Muscle of leg (tissue), 11 donors: ENCODE measurements around the gene LIMA1. TPM values are rescaled to one million over a fixed set of nuclear protein-coding genes. Genes with fewer than 3 reads are reported as not detected.
"Not testable (repeated sequence)": the region's sequence is repeated elsewhere in the genome, so short reads cannot be mapped to it uniquely, and the experiment has no call there.

Experiments
- DNase-seq: peaks from one replicate; pipeline ENCODE4 v3.0.0; 2013
- H3K27ac ChIP-seq: one replicate; pipeline ENCODE4 v1.5.1; 2013; ENCODE audit warnings: mild to moderate bottlenecking, low read length, control low read depth
- H3K27me3 ChIP-seq: one replicate; pipeline ENCODE4 v1.6.1; 2013; ENCODE audit warnings: low read length; ENCODE audit not compliant: control insufficient read depth, insufficient read depth
- H3K36me3 ChIP-seq: one replicate; pipeline ENCODE4 v1.6.1; 2013; ENCODE audit warnings: low read length; ENCODE audit not compliant: control insufficient read depth, insufficient read depth
- H3K4me1 ChIP-seq: one replicate; pipeline ENCODE4 v1.6.1; 2013; ENCODE audit warnings: low read length; ENCODE audit not compliant: control insufficient read depth, insufficient read depth
- H3K4me3 ChIP-seq: one replicate; pipeline ENCODE4 v1.5.1; 2013; ENCODE audit warnings: low read length, control low read depth
- H3K9me3 ChIP-seq: replicated peaks from 2 replicates; pipeline ENCODE4 v1.6.1; 2013; ENCODE audit warnings: low read depth, low read length; ENCODE audit not compliant: control insufficient read depth
- WGBS: methylation state at CpG from one replicate; pipeline ENCODE4 v1.1.5; 2013; ENCODE audit warnings: missing lambda C conversion rate; ENCODE audit not compliant: insufficient coverage; 5-methylcytosine and 5-hydroxymethylcytosine counted together
- polyA plus RNA-seq, 8 donors: library from polyadenylated mRNA; unstranded; fragments of 120-200 nt; gene quantifications; one replicate each; pipeline versions ENCODE4 v1.2.1 to v1.2.3, GENCODE V29; 2013; ENCODE audit warnings: inconsistent platforms in 1 of 8, low replicate concordance in 1 of 8; ENCODE audit not compliant: insufficient read length in 8 of 8, insufficient read depth in 1 of 8
- total RNA-seq: library from RNA; stranded (reverse); fragments of 120-200 nt; gene quantifications from one replicate; pipeline ENCODE4 v1.2.4, GENCODE V29; 2013

Gene LIMA1
- total and polyA plus RNA-seq, 9 donors = 89.5 to 125 (median 101) TPM

DNA sequence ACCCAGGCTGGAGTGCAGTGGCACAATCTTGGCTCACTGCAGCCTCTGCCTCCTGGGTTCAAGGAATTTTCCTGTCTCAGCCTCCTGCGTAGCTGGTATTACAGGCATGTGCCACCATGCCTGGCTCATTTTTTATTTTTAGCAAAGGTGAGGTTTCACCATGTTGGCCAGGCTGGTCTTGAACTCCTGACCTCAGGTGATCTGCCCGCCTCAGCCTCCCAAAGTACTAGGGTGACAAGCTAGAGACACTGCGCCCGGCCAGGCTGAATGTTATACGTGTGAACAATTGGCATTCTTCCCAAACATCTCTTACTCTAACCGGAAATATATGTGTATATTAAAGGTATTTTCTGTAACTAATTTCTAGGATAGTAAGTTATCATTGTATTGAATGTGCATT lies 13.2 kb upstream of the LIMA1 start:
- Histone ChIP-seq H3K27me3 (no peaks in the 10 kb centered on the region), H3K36me3 (no peaks in the 10 kb centered on the region), H3K4me3 (no peak overlapping the region), H3K27ac (peak overlapping the region; percentile 52), H3K9me3 (no peaks in the 10 kb centered on the region), H3K4me1 (no peaks in the 10 kb centered on the region)
- 100% methylated on average over 2 of the region's 6 CpGs for WGBS
- no peak for DNase-seq

DNA sequence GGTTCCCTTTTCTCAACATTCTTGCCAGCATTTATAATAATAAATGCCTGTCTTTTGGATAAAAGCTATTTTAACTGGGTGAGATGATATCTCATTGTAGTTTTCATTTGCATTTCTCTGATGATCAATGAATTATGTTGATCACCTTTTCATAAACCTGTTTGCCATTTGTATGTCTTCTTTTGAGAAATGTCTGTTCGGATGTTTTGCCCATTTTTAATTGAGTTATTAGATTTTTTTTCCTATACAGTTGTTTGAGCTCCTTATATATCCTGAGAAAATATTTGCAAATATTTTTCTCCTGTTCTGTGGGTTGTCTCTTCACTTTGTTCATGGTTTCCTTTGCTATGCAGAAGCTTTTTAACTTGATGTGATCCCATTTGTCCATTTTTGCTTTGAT lies 8.1 kb upstream of the LIMA1 start:
- Histone ChIP-seq H3K27ac (no peak overlapping the region), H3K4me1 (no peaks in the 10 kb centered on the region), H3K9me3 (no peaks in the 10 kb centered on the region), H3K36me3 (no peaks in the 10 kb centered on the region), H3K27me3 (no peaks in the 10 kb centered on the region), H3K4me3 (no peak overlapping the region)
- WGBS = no CpG with 5 or more reads among the region's 1 CpG
- DNase-seq = no peak

DNA sequence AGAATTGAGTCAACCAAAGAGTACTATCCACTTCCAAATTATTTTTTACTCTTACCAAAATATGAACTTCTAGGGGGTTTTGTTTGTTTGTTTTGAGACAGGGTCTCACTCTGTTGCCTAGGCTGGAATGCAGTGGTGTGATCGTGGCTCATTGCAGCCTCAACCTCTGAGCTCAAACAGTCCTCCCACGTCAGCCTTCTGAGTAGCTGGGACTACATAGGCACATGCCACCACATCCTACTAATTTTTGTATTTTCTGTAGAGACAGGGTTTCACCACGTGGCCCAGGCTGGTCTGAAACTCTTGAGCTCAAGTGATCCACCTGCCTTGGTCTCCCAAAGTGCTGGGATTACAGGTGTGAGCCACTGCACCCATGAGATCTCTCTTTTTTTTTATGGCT lies 7.4 kb upstream of the LIMA1 start:
- H3K4me3 ChIP-seq, H3K27me3 ChIP-seq, H3K4me1 ChIP-seq, H3K27ac ChIP-seq, DNase-seq, H3K36me3 ChIP-seq, H3K9me3 ChIP-seq: not testable (repeated sequence)
- 40% methylated on average over 1 of the region's 3 CpGs for WGBS

DNA sequence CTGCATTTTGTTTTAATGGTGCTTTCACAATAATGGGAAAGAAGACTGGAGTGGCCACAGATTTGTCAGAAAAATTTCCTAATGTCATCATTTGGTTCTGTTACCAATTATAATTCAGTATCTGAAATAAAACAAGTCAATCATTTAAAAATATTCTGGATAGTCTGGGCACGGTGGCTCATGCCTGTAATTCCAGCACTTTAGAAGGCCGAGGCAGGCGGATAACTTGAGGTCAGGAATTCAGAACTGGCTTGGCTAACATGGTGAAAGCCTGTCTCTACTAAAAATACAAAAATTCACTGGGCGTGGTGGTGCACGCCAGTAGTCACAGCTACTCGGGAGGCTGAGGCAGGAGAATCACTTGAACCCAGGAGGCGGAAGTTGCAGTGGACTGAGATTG lies 4.0 kb upstream of the LIMA1 start:
- Histone ChIP-seq H3K4me3 (no peak overlapping the region), H3K36me3 (no peaks in the 10 kb centered on the region), H3K9me3 (no peaks in the 10 kb centered on the region), H3K27me3 (no peaks in the 10 kb centered on the region), H3K27ac (no peak overlapping the region), H3K4me1 (peaks cover 12% of the 10 kb centered on the region)
- WGBS = 82% methylated on average over 5 of the region's 7 CpGs
- DNase-seq = no peak

DNA sequence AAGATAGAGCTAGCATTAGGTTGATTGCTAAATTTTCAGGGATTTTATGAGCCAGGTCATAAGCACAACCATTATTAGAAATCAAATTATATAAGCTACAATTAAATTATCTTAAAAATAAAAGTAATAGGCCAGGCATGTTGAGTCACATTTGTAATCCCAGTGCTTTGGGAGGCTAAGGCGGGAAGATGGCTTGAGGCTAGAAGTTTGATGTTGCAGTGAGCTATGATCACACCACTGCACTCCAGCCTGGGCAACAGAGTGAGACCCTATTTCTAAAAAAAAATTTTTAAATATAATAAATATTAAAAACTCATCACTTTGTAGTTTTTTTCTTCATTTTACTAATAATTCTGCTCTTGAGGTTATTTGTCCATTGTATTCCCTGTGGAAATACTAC lies 1.9 kb upstream of the LIMA1 start:
- WGBS = no CpG with 5 or more reads among the region's 1 CpG
- H3K27me3 ChIP-seq = no peaks in the 10 kb centered on the region
- no peak for DNase-seq

DNA sequence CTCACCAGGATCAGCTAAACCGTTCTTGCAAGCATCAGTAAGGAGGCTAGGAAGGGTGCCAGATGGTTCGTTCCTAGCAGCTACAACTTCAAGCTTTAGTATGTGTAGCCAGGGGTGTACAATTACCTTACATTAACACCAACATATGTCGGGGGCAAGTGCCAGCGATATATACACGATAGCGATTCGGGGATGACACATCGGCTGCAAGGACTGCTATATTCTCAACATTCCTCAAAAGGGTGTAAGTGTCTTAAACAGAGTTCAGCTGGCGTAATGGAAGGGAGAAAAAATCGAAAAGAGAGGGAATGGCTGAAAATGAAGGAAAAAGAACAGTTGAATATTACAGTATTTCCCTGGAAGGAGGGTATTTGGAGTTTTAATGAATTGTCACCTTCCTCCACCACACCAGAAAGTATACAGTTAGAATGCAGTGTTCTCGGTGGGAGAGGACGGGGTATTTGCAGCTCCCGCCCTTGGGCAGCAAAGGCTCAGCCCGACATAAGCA lies 545 bp downstream of the LIMA1 start:
- peaks cover 12% of the 10 kb centered on the region for H3K4me1 ChIP-seq
- H3K4me3 ChIP-seq = peak overlapping the region; percentile 99
- H3K27me3 ChIP-seq = no peaks in the 10 kb centered on the region
- DNase-seq = peak; percentile 64
- 20% methylated on average over 4 of the region's 14 CpGs for WGBS
- H3K36me3 ChIP-seq = no peaks in the 10 kb centered on the region
- no peaks in the 10 kb centered on the region for H3K9me3 ChIP-seq
- H3K27ac ChIP-seq = peak overlapping the region; percentile 90

More for the DNA sequence above, 1.9 kb upstream of the LIMA1 start:
- Histone ChIP-seq H3K9me3 (no peaks in the 10 kb centered on the region), H3K4me3 (no peak overlapping the region), H3K4me1 (peaks cover 12% of the 10 kb centered on the region), H3K27ac (no peak overlapping the region), H3K36me3 (no peaks in the 10 kb centered on the region)

DNA sequence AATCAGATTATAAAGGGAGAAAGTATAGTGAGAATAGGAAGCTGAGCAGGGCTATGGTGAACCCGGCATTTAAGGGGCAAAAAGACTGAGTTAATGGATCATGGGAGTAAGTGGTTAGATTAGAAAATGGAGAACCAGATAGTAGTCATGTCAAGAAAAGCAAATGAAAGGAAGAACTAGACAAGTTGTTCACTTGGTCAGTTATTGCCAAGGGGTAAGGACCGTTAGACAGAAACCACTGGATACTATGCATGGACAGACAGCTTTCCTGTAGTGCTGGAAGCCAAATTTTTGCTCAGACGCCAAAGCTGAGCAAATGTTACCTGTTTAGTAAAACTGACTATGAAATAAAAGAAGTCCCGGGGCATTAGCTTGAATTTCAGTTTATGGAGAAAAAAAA lies 3.8 kb downstream of the LIMA1 start:
- peaks cover 11% of the 10 kb centered on the region for H3K4me1 ChIP-seq
- no peaks in the 10 kb centered on the region for H3K27me3 ChIP-seq
- no peaks in the 10 kb centered on the region for H3K9me3 ChIP-seq
- H3K4me3 ChIP-seq = no peak overlapping the region
- DNase-seq = no peak
- H3K27ac ChIP-seq = no peak overlapping the region
- WGBS = 82% methylated on average over 4 of the region's 4 CpGs
- peaks cover under 1% of the 10 kb centered on the region for H3K36me3 ChIP-seq

DNA sequence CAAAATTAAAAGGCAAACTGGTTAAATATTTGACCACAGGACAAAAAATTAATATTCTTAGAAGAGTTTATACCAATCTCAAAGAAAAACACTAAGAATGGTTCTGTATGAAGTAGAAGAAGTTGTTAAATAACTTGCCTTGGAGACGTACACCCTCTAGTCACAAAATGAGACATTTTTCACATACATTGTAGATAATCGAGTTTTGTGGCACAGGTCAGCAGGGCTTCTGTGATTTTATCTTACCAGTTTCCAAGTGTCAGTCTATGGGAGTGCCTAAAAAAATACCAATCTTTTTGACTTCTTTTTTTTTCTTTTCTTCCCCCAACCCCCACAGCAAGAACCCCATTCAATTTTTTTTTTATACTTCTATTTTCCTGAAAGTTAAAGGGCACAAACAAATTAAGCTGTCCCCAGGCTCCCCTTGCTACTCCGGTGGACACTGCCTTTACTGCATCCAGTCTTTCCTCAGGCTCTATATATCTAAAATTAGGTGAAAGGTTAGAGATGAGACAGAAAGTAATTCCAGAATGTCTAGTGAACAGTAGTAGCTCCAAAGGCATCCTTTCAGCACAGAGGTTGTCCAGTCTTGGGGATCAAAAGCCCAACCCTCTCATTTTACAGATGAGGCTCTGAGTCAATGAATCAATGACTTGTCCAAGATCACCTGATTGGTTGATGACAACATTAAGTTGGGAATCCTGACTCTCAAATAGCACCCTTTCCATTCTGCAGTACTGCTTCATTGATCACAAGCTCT lies 6.2 kb downstream of the LIMA1 start:
- H3K9me3 ChIP-seq = no peaks in the 10 kb centered on the region
- no peak for DNase-seq
- peaks cover 4% of the 10 kb centered on the region for H3K36me3 ChIP-seq
- H3K4me1 ChIP-seq = no peaks in the 10 kb centered on the region
- no peak overlapping the region for H3K4me3 ChIP-seq
- no peaks in the 10 kb centered on the region for H3K27me3 ChIP-seq
- no peak overlapping the region for H3K27ac ChIP-seq
- no CpG with 5 or more reads among the region's 3 CpGs for WGBS

DNA sequence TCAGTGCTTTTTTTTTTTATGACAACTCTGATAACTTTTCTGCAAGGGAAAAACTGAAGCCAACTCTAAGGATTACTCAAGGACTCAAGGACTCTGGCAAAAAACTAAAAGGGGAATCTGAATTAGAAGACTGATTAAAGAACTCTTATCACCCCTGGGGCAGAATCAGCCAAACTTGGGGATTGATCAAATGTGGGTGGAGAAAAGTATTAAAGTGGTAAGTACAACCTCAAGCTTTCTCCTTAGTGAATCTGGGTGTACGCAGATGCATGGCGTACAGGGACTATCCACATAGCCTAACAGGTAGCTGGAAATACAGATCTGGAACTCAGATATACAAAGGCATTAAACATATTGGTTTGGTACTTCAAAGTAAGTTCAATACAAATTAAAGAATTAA lies 7.3 kb downstream of the LIMA1 start:
- Histone ChIP-seq H3K4me1 (no peaks in the 10 kb centered on the region), H3K27me3 (no peaks in the 10 kb centered on the region), H3K27ac (no peak overlapping the region), H3K9me3 (no peaks in the 10 kb centered on the region), H3K36me3 (peaks cover 4% of the 10 kb centered on the region), H3K4me3 (no peak overlapping the region)
- no CpG with 5 or more reads among the region's 2 CpGs for WGBS
- no peak for DNase-seq

DNA sequence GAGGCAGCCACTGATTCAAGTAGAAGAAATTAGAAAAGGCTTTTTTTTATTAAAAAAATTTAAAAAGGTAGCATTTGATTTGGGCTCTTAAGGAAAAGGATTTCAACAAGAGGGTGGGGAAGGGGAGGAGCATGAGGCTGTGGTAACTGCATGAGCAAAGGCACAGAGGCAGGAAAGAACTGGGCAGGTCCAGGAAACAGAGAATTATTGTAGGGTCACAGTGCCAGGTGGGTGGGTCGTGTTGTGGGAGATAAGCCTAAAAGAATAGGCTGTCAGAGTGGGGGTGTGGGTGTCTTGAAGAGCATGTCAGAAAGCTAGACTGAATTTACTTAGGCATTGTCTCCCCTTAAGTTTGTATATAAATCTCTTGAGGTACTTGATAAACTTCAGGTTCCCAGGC lies 7.8 kb downstream of the LIMA1 start:
- no peak overlapping the region for H3K4me3 ChIP-seq
- H3K4me1 ChIP-seq = no peaks in the 10 kb centered on the region
- H3K36me3 ChIP-seq = peaks cover 4% of the 10 kb centered on the region
- H3K27ac ChIP-seq = no peak overlapping the region
- no peaks in the 10 kb centered on the region for H3K27me3 ChIP-seq
- no peak for DNase-seq
- no peaks in the 10 kb centered on the region for H3K9me3 ChIP-seq
- WGBS = no CpG with 5 or more reads among the region's 1 CpG

DNA sequence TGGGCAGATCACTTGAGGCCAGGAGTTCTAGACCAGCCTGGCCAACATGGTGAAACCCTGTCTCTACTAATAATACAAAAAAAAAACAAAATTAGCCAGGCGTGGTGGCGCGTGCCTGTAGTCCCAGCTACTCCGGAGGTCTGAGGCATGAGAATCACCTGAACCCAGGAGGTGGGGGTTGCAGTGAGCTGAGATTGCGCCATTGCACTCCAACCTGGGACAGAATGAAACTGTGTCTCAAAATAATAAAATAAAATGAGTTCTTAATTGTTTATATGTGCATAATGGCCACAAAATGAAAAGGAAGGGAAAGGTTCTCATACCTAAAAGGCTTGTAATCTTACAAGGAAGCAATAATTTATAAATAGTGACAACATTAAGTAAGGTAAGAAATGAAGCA lies 8.2 kb downstream of the LIMA1 start:
- WGBS = no CpG with 5 or more reads among the region's 5 CpGs
- H3K27ac ChIP-seq, H3K4me1 ChIP-seq: not testable (repeated sequence)

More for the DNA sequence above, 8.2 kb downstream of the LIMA1 start:
- not testable (repeated sequence) for H3K36me3 ChIP-seq, H3K4me3 ChIP-seq, H3K27me3 ChIP-seq, DNase-seq, H3K9me3 ChIP-seq
